Embryonic facial prominence (tissue), 1 donor: ENCODE measurements around the gene LRRC43.

Source experiments
- DNase-seq: peaks from one replicate; pipeline ENCODE4 v3.0.0-alpha.2; 2016; ENCODE audit errors: extremely low spot score

The LRRC43 gene

GRCh38 chr12:122182887-122183587 lies at the start of gene LRRC43:
Gene LRRC43 (plus strand): TSS chr12:122183123. CDS start chr12:122183145, 22 bp downstream.
- DNase-seq = no peak

GRCh38 chr12:122133192-122133950 lies 49.6 kb upstream of the LRRC43 start:
- DNase-seq = no peak

- no peak for DNase-seq
Measured at GRCh38 chr12:122135437-122136031, 47.4 kb upstream of the LRRC43 start.

GRCh38 chr12:122137229-122137628 lies 45.7 kb upstream of the LRRC43 start:
- no peak for DNase-seq

GRCh38 chr12:122137681-122138080 lies 45.2 kb upstream of the LRRC43 start:
- no peak for DNase-seq

- DNase-seq = no peak
Measured at GRCh38 chr12:122138181-122138580, 44.7 kb upstream of the LRRC43 start.

- no peak for DNase-seq
Measured at GRCh38 chr12:122138616-122139015, 44.3 kb upstream of the LRRC43 start.

- no peak for DNase-seq
Measured at GRCh38 chr12:122139266-122139665, 43.7 kb upstream of the LRRC43 start.

- no peak for DNase-seq
Measured at GRCh38 chr12:122139941-122140340, 43.0 kb upstream of the LRRC43 start.

- no peak for DNase-seq
Measured at GRCh38 chr12:122140467-122141257, 42.3 kb upstream of the LRRC43 start.

GRCh38 chr12:122141911-122142725 lies 40.8 kb upstream of the LRRC43 start:
- DNase-seq = no peak

- no peak for DNase-seq
Measured at GRCh38 chr12:122142857-122143256, 40.1 kb upstream of the LRRC43 start.

- DNase-seq = no peak
Measured at GRCh38 chr12:122144885-122145284, 38.0 kb upstream of the LRRC43 start.

GRCh38 chr12:122145505-122146330 lies 37.2 kb upstream of the LRRC43 start:
- no peak for DNase-seq

- DNase-seq = no peak
Measured at GRCh38 chr12:122147514-122148290, 35.2 kb upstream of the LRRC43 start.

GRCh38 chr12:122148657-122149056 lies 34.3 kb upstream of the LRRC43 start:
- no peak for DNase-seq

- no peak for DNase-seq
Measured at GRCh38 chr12:122150127-122150681, 32.7 kb upstream of the LRRC43 start.

- DNase-seq = no peak
Measured at GRCh38 chr12:122152754-122153153, 30.2 kb upstream of the LRRC43 start.

GRCh38 chr12:122155705-122156104 lies 27.2 kb upstream of the LRRC43 start:
- DNase-seq = no peak
